Osteoblast (primary cell): ENCODE data around the gene SCMH1. TPM values are rescaled to one million over a fixed set of nuclear protein-coding genes. Genes with fewer than 3 reads are reported as not detected.

Source experiments
- DNase-seq: peaks from one replicate; pipeline ENCODE4 v3.0.0; 2011; ENCODE audit warnings: low spot score, mixed read lengths; ENCODE audit not compliant: insufficient read length; ENCODE audit errors: missing footprints
- H2AFZ ChIP-seq: 2 replicates; pipeline ENCODE4 v1.6.0; 2011; ENCODE audit warnings: mild to moderate bottlenecking, low read length
- H3K27ac ChIP-seq: 2 replicates; pipeline ENCODE4 v1.5.1; 2011; ENCODE audit warnings: mild to moderate bottlenecking, low read depth, low read length, moderate library complexity
- H3K27me3 ChIP-seq: 2 replicates; pipeline ENCODE4 v1.6.0; 2012; ENCODE audit warnings: mild to moderate bottlenecking, control low read depth, inconsistent platforms, low read length, moderate library complexity; ENCODE audit not compliant: insufficient read depth
- H3K36me3 ChIP-seq: 2 replicates; pipeline ENCODE4 v1.5.1; 2011; ENCODE audit warnings: mild to moderate bottlenecking, low read length, control low read depth, moderate library complexity; ENCODE audit not compliant: insufficient read depth
- H3K4me1 ChIP-seq: 2 replicates; pipeline ENCODE4 v1.5.1; 2011; ENCODE audit warnings: mild to moderate bottlenecking, low read length, control low read depth, moderate library complexity; ENCODE audit not compliant: insufficient read depth
- H3K4me2 ChIP-seq: 2 replicates; pipeline ENCODE4 v1.6.0; 2011; ENCODE audit warnings: mild to moderate bottlenecking, low read length; ENCODE audit not compliant: insufficient read depth
- H3K4me3 ChIP-seq: fragments of 200-600 bp; sonication (generic); 3 replicates; pipeline ENCODE4 v1.5.1; 2012; ENCODE audit warnings: mild to moderate bottlenecking, low read length, inconsistent platforms; ENCODE audit not compliant: insufficient read depth
- H3K79me2 ChIP-seq: 2 replicates; pipeline ENCODE4 v1.6.0; 2012; ENCODE audit warnings: mild to moderate bottlenecking, low read length, control low read depth, inconsistent platforms; ENCODE audit not compliant: insufficient read depth
- H3K9me3 ChIP-seq: 2 replicates; pipeline ENCODE4 v1.5.1; 2011; ENCODE audit warnings: low read depth, low read length, control low read depth
- H4K20me1 ChIP-seq: 2 replicates; pipeline ENCODE4 v1.6.0; 2012; ENCODE audit warnings: mild to moderate bottlenecking, low read length, control low read depth; ENCODE audit not compliant: insufficient read depth
- CTCF ChIP-seq: IDR thresholded peaks from 2 replicates; pipeline ENCODE4 v1.5.1; 2011; ENCODE audit warnings: mild to moderate bottlenecking, low read depth, low read length, moderate library complexity; ENCODE audit errors: extremely low read depth
- total RNA-seq: library from RNA; depleted of rRNA; stranded (reverse); fragments of >200 nt; gene quantifications from 2 replicates; pipeline ENCODE4 v1.2.3, GENCODE V29; 2012

SCMH1 gene
- total RNA-seq, 1 donor: 33.7 TPM

DNA sequence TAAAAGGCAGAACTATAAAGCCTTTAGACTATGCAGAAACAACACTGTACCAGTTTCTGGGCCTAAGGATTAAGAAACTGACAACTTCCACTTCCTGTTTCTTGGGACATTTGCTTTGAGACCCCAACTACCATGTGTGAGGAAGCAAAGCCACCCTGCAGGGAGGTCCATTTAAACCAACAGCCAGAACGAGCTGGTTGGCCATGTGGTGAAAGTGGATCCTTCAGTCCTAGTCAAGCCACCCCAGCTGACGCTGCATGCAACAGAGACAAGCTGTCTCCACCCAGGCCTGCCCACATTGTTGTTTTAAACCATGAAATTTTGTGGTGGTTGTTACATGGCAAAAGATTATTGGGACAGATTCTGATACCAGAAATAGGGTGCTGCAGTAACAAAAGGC lies 188.8 kb downstream of the SCMH1 start:
- no peak for TF ChIP-seq CTCF
- Histone ChIP-seq H3K79me2 (no peaks in the 10 kb centered on the region), H3K4me2 (no peak overlapping the region), H3K4me1 (peaks cover 4% of the 10 kb centered on the region), H3K27ac (peak overlapping the region; percentile 36), H2AFZ (no peak overlapping the region), H4K20me1 (no peaks in the 10 kb centered on the region), H3K4me3 (no peak overlapping the region), H3K9me3 (no peaks in the 10 kb centered on the region), H3K27me3 (no peaks in the 10 kb centered on the region), H3K36me3 (peaks cover 10% of the 10 kb centered on the region)
- no peak for DNase-seq

GRCh38 chr1:41051022-41051421 lies 191.1 kb downstream of the SCMH1 start:
- no peak overlapping the region for H3K4me2 ChIP-seq
- no peaks in the 10 kb centered on the region for H4K20me1 ChIP-seq
- no peaks in the 10 kb centered on the region for H3K27me3 ChIP-seq
- TF ChIP-seq CTCF: no peak
- H3K79me2 ChIP-seq: no peaks in the 10 kb centered on the region
- H2AFZ ChIP-seq: no peak overlapping the region
- no peaks in the 10 kb centered on the region for H3K9me3 ChIP-seq
- H3K4me3 ChIP-seq: no peak overlapping the region
- no peak overlapping the region for H3K27ac ChIP-seq
- H3K36me3 ChIP-seq: peaks cover 19% of the 10 kb centered on the region
- H3K4me1 ChIP-seq: peaks cover 6% of the 10 kb centered on the region
- no peak for DNase-seq

GRCh38 chr1:41048540-41048939 lies 193.6 kb downstream of the SCMH1 start:
- no peaks in the 10 kb centered on the region for H3K27me3 ChIP-seq
- DNase-seq: no peak
- H3K4me1 ChIP-seq: peaks cover 20% of the 10 kb centered on the region
- TF ChIP-seq CTCF: no peak
- no peaks in the 10 kb centered on the region for H3K79me2 ChIP-seq
- H2AFZ ChIP-seq: no peak overlapping the region
- H3K36me3 ChIP-seq: peaks cover 20% of the 10 kb centered on the region
- no peaks in the 10 kb centered on the region for H3K9me3 ChIP-seq
- no peak overlapping the region for H3K4me2 ChIP-seq
- no peak overlapping the region for H3K4me3 ChIP-seq
- H3K27ac ChIP-seq: no peak overlapping the region
- H4K20me1 ChIP-seq: no peaks in the 10 kb centered on the region

DNA sequence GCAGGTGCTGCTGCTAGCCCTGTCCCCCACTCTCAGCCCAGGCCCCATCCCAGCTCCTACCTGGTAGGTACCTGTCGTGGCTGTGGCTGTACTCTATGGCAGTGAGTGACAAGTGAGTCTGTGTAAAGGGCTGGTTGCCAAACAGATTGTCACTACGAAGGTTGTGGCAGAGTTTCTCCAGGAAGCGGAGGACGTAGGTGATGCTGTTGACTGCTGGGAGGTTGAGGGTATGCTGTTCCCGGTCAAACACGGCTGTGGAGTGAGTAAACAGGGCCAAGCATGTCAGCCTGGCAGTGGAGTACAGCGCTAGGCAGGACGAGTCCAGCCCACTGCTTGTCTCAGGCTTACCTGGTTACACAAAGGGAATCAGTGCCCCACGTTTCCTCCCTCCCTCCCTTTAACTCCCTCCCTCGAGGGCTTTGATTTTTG lies 195.7 kb downstream of the SCMH1 start:
- Histone ChIP-seq H3K4me3 (no peak overlapping the region), H3K36me3 (peaks cover 20% of the 10 kb centered on the region), H3K9me3 (no peaks in the 10 kb centered on the region), H3K4me1 (peaks cover 26% of the 10 kb centered on the region), H3K79me2 (no peaks in the 10 kb centered on the region), H4K20me1 (no peaks in the 10 kb centered on the region), H3K27me3 (no peaks in the 10 kb centered on the region), H3K4me2 (no peak overlapping the region), H3K27ac (peak overlapping the region; percentile 65), H2AFZ (no peak overlapping the region)
- DNase-seq: no peak
- no peak for TF ChIP-seq CTCF
